ENCODE measurements around the gene RPL27. TPM values are rescaled to one million over a fixed set of nuclear protein-coding genes. Genes with fewer than 3 reads are reported as not detected.
A peak's percentile ranks its signal among the peaks of the same experiment; 100 is the strongest.

RPL27 gene
- total and polyA plus RNA-seq, 2 of the 8 experiments (the other 6 are each of a cell fraction or from before 2014, with no cell fraction given) = 1,415 to 3,779 TPM

DNA sequence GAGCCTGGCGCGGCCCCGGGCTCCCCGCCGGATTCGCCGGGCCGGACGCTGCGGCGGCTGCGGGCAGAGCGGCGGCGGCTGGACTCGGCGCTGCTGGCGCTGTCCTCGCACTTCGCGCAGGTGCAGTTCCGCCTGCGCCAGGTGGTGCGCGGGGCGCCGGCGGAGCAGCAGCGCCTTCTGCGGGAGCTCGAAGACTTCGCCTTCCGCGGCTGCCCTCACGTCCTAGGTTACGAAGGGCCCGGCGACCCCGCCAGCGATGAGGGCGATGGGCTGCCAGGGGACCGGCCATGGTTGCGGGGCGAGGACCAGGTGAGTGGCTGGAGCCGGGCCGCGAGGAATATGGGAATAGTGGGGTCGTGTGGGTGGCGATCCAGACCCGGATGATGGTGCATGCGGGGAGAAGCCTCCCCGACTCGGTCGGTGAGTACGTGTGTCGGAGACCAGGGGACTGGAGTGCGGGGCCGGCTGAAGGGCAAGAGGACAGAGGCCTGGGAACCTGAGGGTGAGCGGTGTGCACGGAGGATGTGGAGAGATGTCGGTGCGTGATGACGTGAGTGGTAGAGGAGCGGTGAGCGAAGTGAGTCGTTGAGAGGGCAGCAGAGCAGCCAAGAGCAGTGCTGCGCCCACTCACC lies 17.3 kb upstream of the RPL27 start (continued):
- TF ChIP-seq CTCF (IDR thresholded peaks at IDR 0.05; ENCODE audit: control extremely low read depth in 1 of 3, insufficient read depth in 1 of 3, low read depth in 1 of 3, low read length in 3 of 3) = peak; percentile 4 to 34 (median 20); a peak in 3 of 4 replicates
- TF ChIP-seq POU5F1 (IDR thresholded peaks at IDR 0.05; ENCODE audit: low read depth, low read length) = no peak
- 0 out of 2 replicates have a peak, but pooled peaks have one; percentile 2 for TF ChIP-seq JUND (IDR thresholded peaks at IDR 0.05; ENCODE audit: low read length)
- TF ChIP-seq PHF8 (conservative IDR thresholded peaks at IDR 0.05; ENCODE audit: low read depth, low read length) = no peak
- TF ChIP-seq RNF2 (IDR thresholded peaks at IDR 0.05; ENCODE audit: borderline replicate concordance, low read depth, low read length, missing control alignments, poor library complexity, severe bottlenecking) = no peak
- TF ChIP-seq EZH2 (IDR thresholded peaks at IDR 0.05; ENCODE audit: low read depth, low read length, severe bottlenecking) = no peak
- TF ChIP-seq SRF (IDR thresholded peaks at IDR 0.05; ENCODE audit: low read depth, low read length) = no peak
- TF ChIP-seq CTBP2 (IDR thresholded peaks at IDR 0.05; ENCODE audit: borderline replicate concordance, insufficient read depth, insufficient read length, low read length) = no peak
- peak; percentile 24 for TF ChIP-seq TAF7 (optimal IDR thresholded peaks at IDR 0.05; ENCODE audit: borderline replicate concordance, low read depth, low read length)
- peak; percentile 47; the same call in 1 of the 2 replicates for TF ChIP-seq TBP (IDR thresholded peaks at IDR 0.05; ENCODE audit: low read depth, low read length)
- TF ChIP-seq CEBPB (IDR thresholded peaks at IDR 0.05; ENCODE audit: low read depth, low read length) = no peak
- no peak for TF ChIP-seq CBX5 (IDR thresholded peaks at IDR 0.05; ENCODE audit: low read depth, low read length)
- TF ChIP-seq, protein P1, sequence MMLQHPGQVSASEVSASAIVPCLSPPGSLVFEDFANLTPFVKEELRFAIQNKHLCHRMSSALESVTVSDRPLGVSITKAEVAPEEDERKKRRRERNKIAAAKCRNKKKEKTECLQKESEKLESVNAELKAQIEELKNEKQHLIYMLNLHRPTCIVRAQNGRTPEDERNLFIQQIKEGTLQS (IDR thresholded peaks at IDR 0.05; ENCODE audit: insufficient read depth, low read depth, low read length) = no peak
- TF ChIP-seq SP2 (IDR thresholded peaks at IDR 0.05; ENCODE audit: low read length) = no peak
- TF ChIP-seq HDAC6 (IDR thresholded peaks at IDR 0.05; ENCODE audit: low read depth, low read length) = no peak
- no peak for TF ChIP-seq BRCA1 (IDR thresholded peaks at IDR 0.05; ENCODE audit: low read depth, low read length)
- TF ChIP-seq SP1 (IDR thresholded peaks at IDR 0.05; ENCODE audit: low read depth, low read length) = no peak
- TF ChIP-seq ASH2L (IDR thresholded peaks at IDR 0.05; ENCODE audit: low read length) = peak; percentile 63
- TF ChIP-seq EGR1 (IDR thresholded peaks at IDR 0.05; ENCODE audit: borderline replicate concordance, low read depth, low read length) = no peak
- TF ChIP-seq ATF2 (IDR thresholded peaks at IDR 0.05; ENCODE audit: low read length) = no peak

All from H1 (cell line).